Subcutaneous abdominal adipose tissue (tissue), 5 donors: ENCODE data around the gene PXMP4.

ENCODE experiments used
- H3K27ac ChIP-seq: one replicate; pipeline ENCODE4 v1.7.0; 2013; ENCODE audit warnings: low read depth, mild to moderate bottlenecking, inconsistent platforms, low read length, moderate library complexity
- H3K27me3 ChIP-seq, 5 donors: one replicate each; pipeline ENCODE4 v1.7.0; 2013; ENCODE audit warnings: low read length in 5 of 5, inconsistent platforms in 1 of 5; ENCODE audit not compliant: control insufficient read depth in 5 of 5, insufficient read depth in 4 of 5
- H3K36me3 ChIP-seq, 5 donors: one replicate each; pipeline ENCODE4 v1.7.0; 2013; ENCODE audit warnings: low read length in 5 of 5; ENCODE audit not compliant: control insufficient read depth in 5 of 5, insufficient read depth in 5 of 5
- H3K4me1 ChIP-seq, 5 donors: one replicate each; pipeline ENCODE4 v1.7.0; 2013; ENCODE audit warnings: low read length in 5 of 5, mild to moderate bottlenecking in 3 of 5, moderate library complexity in 1 of 5; ENCODE audit not compliant: control insufficient read depth in 5 of 5, insufficient read depth in 5 of 5
- H3K4me3 ChIP-seq, 5 donors: one replicate each; pipeline ENCODE4 v1.7.0; 2013; ENCODE audit warnings: low read length in 5 of 5, low read depth in 1 of 5
- H3K9ac ChIP-seq, 5 donors: one replicate each; pipeline ENCODE4 v1.7.0; 2013; ENCODE audit warnings: low read length in 5 of 5, mild to moderate bottlenecking in 4 of 5, moderate library complexity in 3 of 5
- H3K9me3 ChIP-seq, 5 donors: one replicate each; pipeline ENCODE4 v1.7.0; 2013; ENCODE audit warnings: low read length in 5 of 5; ENCODE audit not compliant: control insufficient read depth in 5 of 5
- donor health status: healthy.
- donor health status: healthy.
- donor health status: healthy.
- donor health status: healthy.
- donor health status: healthy.

PXMP4 gene

DNA sequence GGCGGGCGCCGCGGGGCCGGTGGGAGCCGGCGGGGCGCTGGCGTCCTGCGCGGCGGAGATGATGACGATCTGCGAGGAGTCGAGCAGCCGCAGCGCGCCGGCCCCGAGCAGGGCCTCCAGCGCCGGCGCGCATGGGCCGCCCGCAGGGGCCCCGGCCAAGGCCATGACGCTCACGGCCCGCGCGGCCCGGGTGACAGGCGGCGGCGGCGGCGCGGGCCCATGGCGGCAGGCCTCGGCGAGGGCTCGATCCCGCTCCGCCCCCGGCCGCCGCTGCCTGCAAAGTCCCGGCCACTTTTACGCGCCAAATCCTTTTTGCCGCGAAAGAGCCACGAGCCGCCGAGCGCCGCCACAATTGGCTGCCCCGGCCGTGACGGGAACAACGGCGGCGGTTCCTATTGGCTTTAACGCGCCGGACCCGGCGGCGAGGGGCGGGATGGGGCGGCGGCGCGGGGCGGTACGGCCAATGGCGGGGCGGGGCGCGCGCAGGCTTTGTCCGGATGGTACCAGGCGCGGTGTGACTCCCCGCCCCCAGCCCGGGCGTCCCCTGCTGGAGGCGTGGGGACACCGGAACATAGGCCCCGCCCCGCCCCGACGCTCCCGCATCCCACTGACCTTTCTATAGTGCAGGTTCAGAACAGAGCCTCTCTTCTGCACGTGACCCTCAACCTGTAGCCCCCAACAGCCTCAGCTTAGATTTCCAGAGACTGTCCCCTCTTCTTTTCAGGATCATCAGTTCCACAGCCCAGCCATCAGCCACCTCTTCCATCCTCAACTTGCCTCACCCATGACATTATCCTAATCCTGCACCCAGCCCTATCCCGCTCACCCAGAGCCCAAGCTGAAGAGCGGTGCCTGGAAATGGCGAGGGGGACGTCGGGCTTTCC, 33.8 kb downstream of the PXMP4 start, which contains the start of gene E2F1:
Gene E2F1, minus strand, starts transcription at position 286 of the 884 bp plus-strand sequence. Its CDS starts 121 bp downstream, at position 165.
- Histone ChIP-seq H3K9ac (peak within 1 kb of the TSS in 3 of 5 donors; percentile 38 to 64 (median 59)), H3K9me3 (no peaks in the 10 kb centered on the region), H3K4me3 (peak within 1 kb of the TSS; percentile 26 to 64 (median 53)), H3K4me1 (peaks cover 4 to 27% (median 19%) of the 10 kb centered on the region in 5 donors), H3K27ac (no peak within 1 kb of the TSS), H3K27me3 (no peaks in the 10 kb centered on the region), H3K36me3 (no peaks in the 10 kb centered on the region)

DNA sequence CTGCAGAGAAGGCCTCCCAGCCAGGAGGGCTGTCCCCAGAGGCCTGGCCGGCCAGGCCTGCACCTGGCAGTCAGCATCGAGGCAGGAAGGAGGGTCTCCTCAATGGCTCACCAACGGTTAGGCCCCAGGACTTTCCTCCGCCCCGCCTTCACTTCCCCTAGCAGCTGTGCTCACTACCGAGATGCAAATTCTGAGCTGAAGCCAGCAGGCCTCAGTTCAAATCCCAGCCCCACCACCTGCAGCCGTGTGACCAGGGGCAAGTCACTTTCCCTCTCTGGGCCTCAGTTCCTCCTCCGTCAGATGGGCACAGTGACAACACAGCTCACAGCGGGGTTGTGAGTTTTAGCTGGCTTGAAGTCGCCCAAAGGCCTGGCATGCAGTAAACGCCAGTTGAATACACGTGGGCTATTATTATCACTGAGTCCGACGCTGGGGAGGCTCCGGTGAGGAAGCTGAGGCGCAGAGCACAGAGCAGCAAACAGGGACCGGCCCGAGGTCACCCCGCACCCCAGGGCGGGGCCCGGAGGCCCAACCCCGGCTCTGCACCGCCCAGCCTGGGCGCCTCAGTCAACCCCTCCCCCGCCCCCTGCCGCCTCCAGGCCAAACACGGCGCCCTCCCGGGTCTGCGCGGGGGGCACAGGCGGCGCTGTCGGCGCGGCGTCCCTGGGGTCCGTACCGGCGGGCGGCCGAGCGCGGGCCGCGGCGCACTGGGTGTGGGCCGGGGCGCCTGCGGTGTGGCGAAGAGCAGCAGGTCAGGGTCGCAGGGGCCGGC, 34.6 kb downstream of the PXMP4 start:
- Histone ChIP-seq H3K27me3 (no peaks in the 10 kb centered on the region), H3K4me3 (peak overlapping the region; percentile 26 to 52 (median 43)), H3K36me3 (no peaks in the 10 kb centered on the region), H3K9me3 (no peaks in the 10 kb centered on the region), H3K27ac (no peak overlapping the region), H3K9ac (peak overlapping the region in 3 of 5 donors; percentile 38 to 64 (median 59)), H3K4me1 (peaks cover 4 to 33% (median 24%) of the 10 kb centered on the region in 5 donors)

DNA sequence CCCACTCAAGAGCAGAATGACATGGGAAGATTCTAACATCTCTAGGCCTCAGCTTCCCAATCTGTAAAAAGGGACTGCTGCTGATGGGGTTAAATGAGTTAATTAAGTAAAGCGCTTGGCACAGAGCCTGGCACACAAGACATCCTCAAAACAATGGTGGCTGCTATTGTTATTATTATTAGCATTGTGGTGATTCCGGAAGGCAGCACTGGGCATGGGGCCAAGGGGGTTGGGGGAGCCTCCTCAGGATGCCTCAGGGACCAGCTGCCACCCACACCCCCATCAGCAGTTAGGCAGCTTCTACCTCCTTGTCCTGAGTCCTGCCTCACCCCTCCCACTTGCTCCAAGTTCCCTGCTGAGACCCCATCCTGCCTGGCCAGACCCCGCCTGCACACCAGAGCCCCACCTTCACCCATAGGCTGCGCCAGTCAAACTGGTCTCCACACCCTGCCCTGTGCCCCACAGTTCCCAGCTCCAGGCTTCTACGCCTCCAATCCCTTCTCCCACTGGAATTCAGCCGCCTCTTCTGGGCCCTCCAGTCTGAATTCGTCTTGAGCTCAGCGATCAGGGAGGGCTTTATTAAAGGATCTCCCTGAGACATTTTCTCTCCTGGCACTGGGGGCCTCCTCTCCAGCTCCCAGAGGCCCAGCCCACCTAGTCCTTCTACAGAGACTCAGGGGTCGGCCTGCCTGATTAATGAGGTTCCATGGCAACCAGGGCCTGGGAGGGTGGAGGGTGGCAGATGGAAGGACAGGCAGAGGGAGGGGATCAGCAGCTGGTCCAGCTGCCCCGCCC, 35.4 kb downstream of the PXMP4 start:
- Histone ChIP-seq H3K4me3 (peak overlapping the region in 2 of 5 donors; percentile 42 to 43), H3K9ac (peak overlapping the region in 2 of 5 donors; percentile 59 to 64), H3K4me1 (peaks cover 4 to 39% (median 30%) of the 10 kb centered on the region in 5 donors), H3K27ac (no peak overlapping the region), H3K27me3 (no peaks in the 10 kb centered on the region), H3K9me3 (no peaks in the 10 kb centered on the region), H3K36me3 (no peaks in the 10 kb centered on the region)

DNA sequence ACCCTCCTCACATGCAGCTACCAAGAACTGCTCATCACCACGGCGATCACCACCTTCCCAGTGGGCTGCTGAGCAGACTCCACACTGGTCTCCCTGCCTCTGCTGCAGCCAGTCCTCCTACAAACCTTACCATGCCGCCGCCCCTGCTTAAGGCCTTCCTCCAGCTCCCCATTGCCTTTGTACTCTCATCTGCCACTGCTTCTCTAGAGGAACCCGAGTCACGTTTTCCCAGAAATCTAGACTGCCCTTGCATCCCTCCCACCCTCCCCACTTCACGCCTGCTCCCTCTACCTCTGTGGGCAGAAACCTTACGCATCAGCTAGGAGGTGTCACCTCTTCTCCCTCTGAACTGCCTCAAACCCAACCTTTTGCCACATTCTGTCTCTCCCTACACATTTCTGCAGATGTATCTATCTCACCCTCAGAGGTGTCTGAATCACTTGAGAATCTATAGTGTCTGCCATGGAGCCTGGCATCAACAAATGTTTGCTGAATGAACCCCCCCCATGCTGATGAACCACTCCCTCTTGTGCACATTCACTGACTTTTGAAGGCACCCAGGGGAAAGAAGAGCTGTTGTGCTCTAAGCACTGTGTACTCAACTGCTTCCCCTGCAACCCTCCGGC, 38.3 kb downstream of the PXMP4 start:
- Histone ChIP-seq H3K4me1 (peaks cover 9 to 51% (median 45%) of the 10 kb centered on the region in 5 donors), H3K27ac (no peak overlapping the region), H3K27me3 (no peaks in the 10 kb centered on the region), H3K9ac (no peak overlapping the region), H3K4me3 (no peak overlapping the region), H3K36me3 (no peaks in the 10 kb centered on the region), H3K9me3 (no peaks in the 10 kb centered on the region)

DNA sequence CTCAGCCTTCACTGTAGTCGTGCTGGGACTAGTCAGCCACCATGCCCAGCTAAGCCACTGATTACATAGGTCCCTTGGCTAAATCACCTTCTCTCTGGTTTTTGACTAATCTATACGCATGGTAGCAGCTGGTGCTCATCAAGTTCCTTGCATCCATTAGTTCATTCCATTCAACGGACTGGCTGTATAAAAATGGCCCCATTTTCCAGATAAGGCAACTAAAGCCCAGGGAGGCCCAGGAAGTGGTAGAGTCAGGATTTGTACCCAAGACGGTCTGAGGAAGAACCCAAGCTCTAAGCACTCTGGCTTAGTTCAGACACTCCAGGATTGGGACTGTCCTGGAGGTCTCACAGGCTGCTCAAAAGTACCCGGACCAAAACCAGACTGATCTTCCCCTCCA, 38.8 kb downstream of the PXMP4 start:
- Histone ChIP-seq H3K36me3 (no peaks in the 10 kb centered on the region), H3K27me3 (no peaks in the 10 kb centered on the region), H3K27ac (no peak overlapping the region), H3K4me1 (peaks cover 9 to 53% (median 45%) of the 10 kb centered on the region in 5 donors), H3K4me3 (no peak overlapping the region), H3K9ac (no peak overlapping the region), H3K9me3 (no peaks in the 10 kb centered on the region)

DNA sequence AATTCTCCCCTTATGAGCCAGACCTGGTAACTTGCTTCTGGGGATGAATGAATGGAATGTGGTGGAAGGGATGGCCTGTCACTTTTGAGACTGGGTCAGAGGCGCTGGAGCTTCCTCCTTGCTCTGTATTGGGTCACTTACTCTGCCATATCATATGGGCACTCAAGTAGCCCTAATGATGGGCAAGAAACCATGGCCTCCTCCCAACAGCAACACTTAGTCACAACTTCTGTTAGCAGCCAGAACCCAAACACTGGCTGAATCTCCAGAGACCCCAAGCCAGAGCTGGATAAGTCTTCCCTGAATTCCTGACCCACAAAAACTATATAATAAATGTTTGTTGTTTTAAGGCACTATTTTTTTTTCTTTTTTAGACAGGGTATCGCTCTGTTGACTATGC, 39.4 kb downstream of the PXMP4 start:
- Histone ChIP-seq H3K36me3 (no peaks in the 10 kb centered on the region), H3K9ac (no peak overlapping the region), H3K27ac (no peak overlapping the region), H3K27me3 (no peaks in the 10 kb centered on the region), H3K4me3 (no peak overlapping the region), H3K9me3 (no peaks in the 10 kb centered on the region), H3K4me1 (peaks cover 13 to 59% (median 49%) of the 10 kb centered on the region in 5 donors)

DNA sequence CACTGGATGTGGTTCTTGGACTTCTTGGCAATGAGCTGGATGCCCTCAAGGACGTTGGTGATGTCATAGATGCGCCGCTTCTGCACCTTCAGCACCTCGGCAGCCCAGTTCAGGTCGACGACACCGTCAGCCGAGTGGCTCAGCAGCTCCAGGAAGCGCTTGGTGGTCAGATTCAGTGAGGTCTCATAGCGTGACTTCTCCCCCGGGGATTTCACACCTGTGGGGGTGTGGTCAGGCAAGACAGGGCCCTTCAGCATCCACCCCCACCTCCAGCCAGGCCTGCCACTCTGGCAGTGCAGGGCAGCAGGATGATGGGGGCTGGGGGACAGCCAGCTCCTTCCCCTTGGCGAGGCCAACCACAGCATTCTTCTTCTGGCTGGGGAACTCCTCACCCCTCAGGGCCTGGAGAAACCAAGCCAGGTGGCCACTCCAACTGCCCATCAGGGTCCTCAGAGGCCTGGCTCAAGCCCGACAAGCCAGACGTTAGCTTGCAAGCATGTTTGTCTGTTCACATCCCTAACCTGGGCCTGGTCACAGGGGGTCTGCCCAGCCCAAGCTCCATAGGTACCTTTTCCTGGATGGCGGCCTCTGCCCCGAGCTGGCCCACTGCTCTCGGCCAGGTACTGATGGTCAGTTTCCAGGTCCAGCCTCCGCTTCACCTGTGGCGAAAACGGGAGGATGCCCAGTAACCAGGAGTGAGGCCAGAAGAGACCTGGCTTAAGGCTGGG, 40.2 kb downstream of the PXMP4 start:
- peaks cover 16 to 59% (median 50%) of the 10 kb centered on the region in 5 donors for H3K4me1 ChIP-seq
- H3K27me3 ChIP-seq = no peaks in the 10 kb centered on the region
- H3K4me3 ChIP-seq = no peak overlapping the region
- H3K9me3 ChIP-seq = no peaks in the 10 kb centered on the region
- no peaks in the 10 kb centered on the region for H3K36me3 ChIP-seq
- peak overlapping the region in 1 of 5 donors; percentile 37 for H3K9ac ChIP-seq
- no peak overlapping the region for H3K27ac ChIP-seq

DNA sequence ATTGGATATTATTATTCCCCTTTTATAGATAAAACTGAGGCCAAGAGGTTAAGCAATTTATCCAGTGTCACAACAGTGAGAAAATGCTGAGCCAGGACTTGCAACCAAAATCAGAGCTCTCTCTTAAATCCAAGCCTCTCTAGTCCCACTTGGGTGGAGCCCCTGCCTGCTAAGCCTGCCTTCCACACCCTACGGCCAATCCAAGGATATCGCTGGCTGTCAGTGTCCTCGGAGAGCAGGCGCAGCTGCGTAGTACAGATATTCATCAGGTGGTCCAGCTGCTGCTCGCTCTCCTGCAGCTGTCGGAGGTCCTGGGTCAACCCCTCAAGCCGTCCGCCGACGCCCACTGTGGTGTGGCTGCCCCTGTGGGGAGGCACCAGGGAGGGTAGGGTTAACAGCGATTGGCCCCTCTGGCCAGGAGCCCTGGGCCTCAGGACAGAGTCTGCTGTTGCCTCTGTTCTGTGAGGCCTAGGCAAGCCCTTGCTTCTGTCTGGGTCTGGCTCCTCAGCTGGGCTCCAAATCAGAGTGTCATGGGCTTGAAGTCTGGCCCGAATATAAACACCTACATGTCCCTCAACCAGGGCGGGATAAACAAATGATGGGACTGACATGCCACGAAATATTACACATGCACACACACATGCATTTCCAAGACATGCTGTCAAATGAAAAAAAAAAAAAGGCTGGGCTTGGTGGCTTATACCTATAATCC, 42.0 kb downstream of the PXMP4 start:
- Histone ChIP-seq H3K9me3 (no peaks in the 10 kb centered on the region), H3K9ac (peak overlapping the region in 1 of 5 donors; percentile 59), H3K4me3 (peak overlapping the region in 3 of 5 donors; percentile 11 to 23 (median 19)), H3K36me3 (no peaks in the 10 kb centered on the region), H3K27ac (peak overlapping the region; percentile 16), H3K4me1 (peaks cover 16 to 65% (median 54%) of the 10 kb centered on the region in 5 donors), H3K27me3 (no peaks in the 10 kb centered on the region)
